ENCODE data around the gene LUC7L3. TPM values are rescaled to one million over a fixed set of nuclear protein-coding genes. Genes with fewer than 3 reads are reported as not detected.

The LUC7L3 gene
- total RNA-seq, 1 donor from 2014 or later, result 13.7 TPM

DNA sequence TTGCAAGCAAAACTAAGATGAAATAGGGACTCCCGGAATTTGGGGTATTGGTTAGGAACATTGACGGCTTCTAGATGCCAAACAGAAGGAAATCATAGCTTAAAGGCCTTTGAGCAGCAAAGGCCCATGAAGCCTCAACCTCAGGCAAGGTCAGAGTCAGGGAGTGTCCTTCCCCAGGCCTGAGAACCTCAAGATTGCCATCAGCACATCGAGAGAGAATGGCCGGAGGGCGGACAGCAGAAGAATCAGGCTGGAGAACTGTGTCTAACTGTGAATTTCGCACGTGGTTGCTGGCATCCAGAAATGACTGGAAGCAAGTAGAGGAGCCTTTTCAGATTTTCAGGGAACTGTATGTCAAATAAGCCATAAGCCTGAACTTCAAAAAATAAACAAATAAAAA is 72.7 kb downstream of the LUC7L3 start:
- FAIRE-seq (no peak), DNase-seq (ENCODE audit: low read depth) (no peak)
- Histone ChIP-seq H3K36me3 (ENCODE audit: control insufficient read depth, insufficient read depth, low read length) (no peaks in the 10 kb centered on the region), H3K4me3 (ENCODE audit: low read depth, low read length) (no peak overlapping the region), H3K27me3 (ENCODE audit: control insufficient read depth, insufficient read depth, low read length) (no peaks in the 10 kb centered on the region)
- TF ChIP-seq, protein P1, sequence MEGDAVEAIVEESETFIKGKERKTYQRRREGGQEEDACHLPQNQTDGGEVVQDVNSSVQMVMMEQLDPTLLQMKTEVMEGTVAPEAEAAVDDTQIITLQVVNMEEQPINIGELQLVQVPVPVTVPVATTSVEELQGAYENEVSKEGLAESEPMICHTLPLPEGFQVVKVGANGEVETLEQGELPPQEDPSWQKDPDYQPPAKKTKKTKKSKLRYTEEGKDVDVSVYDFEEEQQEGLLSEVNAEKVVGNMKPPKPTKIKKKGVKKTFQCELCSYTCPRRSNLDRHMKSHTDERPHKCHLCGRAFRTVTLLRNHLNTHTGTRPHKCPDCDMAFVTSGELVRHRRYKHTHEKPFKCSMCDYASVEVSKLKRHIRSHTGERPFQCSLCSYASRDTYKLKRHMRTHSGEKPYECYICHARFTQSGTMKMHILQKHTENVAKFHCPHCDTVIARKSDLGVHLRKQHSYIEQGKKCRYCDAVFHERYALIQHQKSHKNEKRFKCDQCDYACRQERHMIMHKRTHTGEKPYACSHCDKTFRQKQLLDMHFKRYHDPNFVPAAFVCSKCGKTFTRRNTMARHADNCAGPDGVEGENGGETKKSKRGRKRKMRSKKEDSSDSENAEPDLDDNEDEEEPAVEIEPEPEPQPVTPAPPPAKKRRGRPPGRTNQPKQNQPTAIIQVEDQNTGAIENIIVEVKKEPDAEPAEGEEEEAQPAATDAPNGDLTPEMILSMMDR (IDR thresholded peaks at IDR 0.05; ENCODE audit: insufficient read depth, low read length, severe bottlenecking), result no peak

DNA sequence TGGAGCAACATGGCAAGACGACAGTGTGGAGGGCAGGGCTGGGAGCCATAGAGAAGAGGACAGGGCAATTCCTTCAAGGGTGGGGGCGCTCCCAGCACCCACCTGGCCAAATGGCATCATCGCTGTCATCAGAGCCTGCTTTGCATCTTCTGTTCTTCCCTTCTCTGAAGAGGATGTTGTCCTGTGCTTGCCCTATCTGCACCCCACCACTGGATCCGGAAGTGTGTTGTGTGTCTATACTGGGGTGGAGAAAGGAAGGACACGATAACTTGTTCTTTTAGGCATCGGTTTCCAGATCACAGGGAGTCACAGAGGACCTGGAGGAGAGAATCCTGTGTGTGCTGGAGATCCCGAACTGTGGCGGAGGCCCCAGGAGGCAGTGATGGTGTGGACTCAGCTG is 73.6 kb downstream of the LUC7L3 start:
- no peak overlapping the region for H3K4me3 ChIP-seq (ENCODE audit: low read depth, low read length)
- no peaks in the 10 kb centered on the region for H3K36me3 ChIP-seq (ENCODE audit: control insufficient read depth, insufficient read depth, low read length)
- TF ChIP-seq, protein P1 (IDR thresholded peaks at IDR 0.05; ENCODE audit: insufficient read depth, low read length, severe bottlenecking), result no peak
- H3K27me3 ChIP-seq (ENCODE audit: control insufficient read depth, insufficient read depth, low read length), result no peaks in the 10 kb centered on the region
- FAIRE-seq (peak; percentile 32), DNase-seq (ENCODE audit: low read depth) (no peak)

DNA sequence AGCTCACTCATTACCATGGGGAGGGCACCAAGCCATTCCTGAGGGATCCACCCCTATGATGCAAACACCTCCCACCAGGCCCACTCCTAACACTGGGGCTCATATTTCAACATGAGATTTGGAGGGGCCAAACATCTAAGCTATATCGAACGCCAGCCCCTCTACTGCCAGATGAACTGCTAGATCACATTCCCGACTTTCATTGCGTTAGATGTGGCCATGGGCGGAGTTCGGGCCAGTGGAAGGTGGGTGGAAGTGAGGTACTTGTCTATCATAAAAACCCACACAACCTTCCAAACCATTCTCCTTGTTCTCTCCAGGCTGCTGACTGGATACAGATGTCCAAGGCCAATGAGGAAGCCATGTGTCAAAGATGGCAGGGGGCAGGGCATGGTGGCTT is 75.0 kb downstream of the LUC7L3 start:
- no peaks in the 10 kb centered on the region for H3K36me3 ChIP-seq (ENCODE audit: control insufficient read depth, insufficient read depth, low read length)
- no peak for DNase-seq (ENCODE audit: low read depth)
- no peak for FAIRE-seq
- TF ChIP-seq, protein P1 (IDR thresholded peaks at IDR 0.05; ENCODE audit: insufficient read depth, low read length, severe bottlenecking), result no peak
- H3K4me3 ChIP-seq (ENCODE audit: low read depth, low read length), result no peak overlapping the region
- no peaks in the 10 kb centered on the region for H3K27me3 ChIP-seq (ENCODE audit: control insufficient read depth, insufficient read depth, low read length)

DNA sequence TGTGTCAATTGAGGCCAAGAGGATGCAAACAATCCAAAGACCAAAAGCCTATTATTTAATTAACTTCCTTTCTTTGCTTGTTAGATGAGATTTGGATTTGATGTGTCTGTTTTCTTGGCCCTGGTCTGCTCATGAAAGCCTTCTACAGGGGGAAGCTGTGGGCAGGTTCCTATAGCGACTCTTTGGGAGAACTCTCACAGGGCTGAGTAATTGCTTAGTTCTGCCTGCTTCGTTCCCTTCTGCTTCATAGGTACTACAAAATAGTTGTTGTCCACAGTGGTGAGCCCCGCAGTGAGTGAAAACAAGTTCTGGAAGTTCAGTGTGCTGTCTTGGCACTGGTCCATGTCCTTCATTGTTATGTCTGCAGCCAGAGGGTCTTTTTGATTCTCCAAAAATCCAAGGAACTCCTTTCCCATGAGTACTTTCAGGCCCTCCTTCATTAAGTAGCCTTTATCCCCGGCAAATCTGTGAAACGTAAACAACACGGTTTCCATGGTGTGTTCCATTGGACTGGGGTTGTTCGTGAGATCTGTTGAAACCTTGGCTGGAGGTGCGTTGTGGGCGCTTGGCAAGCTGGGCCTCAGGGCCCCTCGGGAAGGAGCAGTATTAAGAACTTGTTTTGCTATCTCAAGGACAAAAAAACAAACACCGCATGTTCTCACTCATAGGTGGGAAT is 77.9 kb downstream of the LUC7L3 start:
- DNase-seq (ENCODE audit: low read depth), result no peak
- H3K36me3 ChIP-seq (ENCODE audit: control insufficient read depth, insufficient read depth, low read length), result no peaks in the 10 kb centered on the region
- H3K27me3 ChIP-seq (ENCODE audit: control insufficient read depth, insufficient read depth, low read length), result no peaks in the 10 kb centered on the region
- H3K4me3 ChIP-seq (ENCODE audit: low read depth, low read length), result no peak overlapping the region
- TF ChIP-seq, protein P1 (IDR thresholded peaks at IDR 0.05; ENCODE audit: insufficient read depth, low read length, severe bottlenecking), result no peak
- no peak for FAIRE-seq

DNA sequence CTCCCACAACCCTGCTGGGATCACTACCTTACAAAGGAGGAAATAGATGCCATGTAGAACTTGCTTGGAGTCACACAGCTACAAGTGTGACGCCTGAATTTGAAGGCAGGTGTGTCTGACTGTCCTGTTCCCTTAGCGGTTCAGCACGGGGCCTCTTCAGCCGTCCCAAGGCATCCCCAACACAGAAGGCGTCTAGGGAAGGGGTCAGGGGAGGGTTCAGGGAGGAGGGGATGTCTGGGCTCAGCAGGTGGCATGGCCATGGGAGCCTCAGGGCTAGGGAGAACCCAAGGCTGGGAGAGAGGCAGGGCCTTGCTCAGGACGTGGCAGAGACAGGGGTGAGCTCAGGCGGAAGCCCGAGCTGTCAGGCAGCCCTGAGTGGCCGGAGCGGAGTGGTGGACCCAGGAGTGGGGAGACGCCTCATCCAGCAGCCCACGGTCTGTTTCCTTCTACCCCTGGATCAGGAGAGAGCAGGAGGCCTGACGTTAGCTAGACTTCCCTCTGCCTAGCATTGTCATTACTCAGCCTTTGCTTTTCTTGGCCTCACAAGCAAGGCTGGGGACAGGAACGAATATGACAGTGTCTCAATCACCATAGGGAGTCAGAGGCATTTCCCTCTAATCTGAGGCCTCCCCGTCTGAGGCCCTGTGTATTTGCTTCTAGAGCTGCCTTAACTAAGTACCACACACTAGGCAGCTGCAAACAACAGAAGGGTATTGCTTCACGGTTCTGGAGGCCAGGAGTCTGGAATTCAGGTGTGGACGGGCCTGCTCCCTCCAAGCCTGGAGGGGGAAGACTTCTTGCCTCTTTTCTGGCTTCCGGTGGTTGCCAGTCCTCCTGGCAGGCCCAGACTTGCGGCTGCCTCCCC is 79.3 kb downstream of the LUC7L3 start:
- Histone ChIP-seq H3K36me3 (ENCODE audit: control insufficient read depth, insufficient read depth, low read length) (no peaks in the 10 kb centered on the region), H3K4me3 (ENCODE audit: low read depth, low read length) (no peak overlapping the region), H3K27me3 (ENCODE audit: control insufficient read depth, insufficient read depth, low read length) (no peaks in the 10 kb centered on the region)
- TF ChIP-seq, protein P1 (IDR thresholded peaks at IDR 0.05; ENCODE audit: insufficient read depth, low read length, severe bottlenecking), result no peak
- FAIRE-seq (peak; percentile 95), DNase-seq (ENCODE audit: low read depth) (peak; percentile 88)

Measured in bronchial epithelial cell (primary cell).